Umbilical cord (tissue), 2 donors: ENCODE measurements around the gene APOA4. TPM values are rescaled to one million over a fixed set of nuclear protein-coding genes. Genes with fewer than 3 reads are reported as not detected.
"Not testable (repeated sequence)": the region's sequence is repeated elsewhere in the genome, so short reads cannot be mapped to it uniquely, and the experiment has no call there.

Source experiments
- DNase-seq: peaks from one replicate; pipeline ENCODE4 v3.0.0-alpha.2; 2015; ENCODE audit warnings: low spot score
- total RNA-seq: library from RNA; depleted of rRNA; stranded (reverse); fragments of >200 nt; gene quantifications from one replicate; pipeline ENCODE4 v1.2.3, GENCODE V29; 2014; ENCODE audit warnings: low replicate concordance; ENCODE audit not compliant: insufficient read depth

APOA4 gene
- total RNA-seq, 1 donor from 2014 or later, result 3.4 TPM

DNA sequence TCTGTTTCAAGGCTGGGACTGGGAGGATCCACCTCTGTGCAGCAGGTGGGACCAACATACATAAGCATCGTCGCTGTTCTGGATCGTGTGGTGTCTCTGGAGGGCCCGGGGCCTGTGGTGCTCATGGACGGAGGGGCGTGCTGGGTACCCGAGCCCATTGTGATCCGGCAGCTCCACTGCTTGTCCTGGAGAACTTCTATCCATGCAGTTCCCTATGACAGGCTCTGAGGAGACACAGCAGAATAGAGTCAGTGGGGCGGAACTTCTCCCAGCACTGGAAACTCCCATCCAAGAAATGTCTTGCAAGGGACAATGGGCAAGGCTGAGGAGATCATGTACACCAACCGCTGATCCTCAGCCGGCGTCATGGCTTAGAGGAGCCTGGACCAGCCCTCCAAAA is 26.0 kb upstream of the APOA4 start:
- DNase-seq, result no peak

DNA sequence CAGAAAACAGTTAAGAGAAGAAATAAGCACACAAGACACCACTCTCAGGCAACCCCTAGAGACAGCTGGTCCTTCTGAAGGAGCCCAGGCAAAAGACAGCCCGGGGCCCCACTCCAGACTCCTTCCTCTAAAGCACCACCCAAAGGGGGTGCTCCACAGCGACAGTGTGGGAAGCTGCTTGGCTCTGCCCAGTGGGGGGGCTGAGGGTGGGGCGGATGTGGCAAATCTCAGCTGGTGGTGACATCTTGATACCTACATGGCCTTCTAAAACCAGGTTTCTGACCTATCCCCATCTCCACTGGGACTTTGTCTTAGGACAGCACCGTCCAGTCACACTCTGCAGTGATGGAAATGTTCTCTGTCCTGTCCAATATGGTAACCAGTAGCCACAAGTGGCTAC is 24.5 kb upstream of the APOA4 start:
- DNase-seq, result no peak

DNA sequence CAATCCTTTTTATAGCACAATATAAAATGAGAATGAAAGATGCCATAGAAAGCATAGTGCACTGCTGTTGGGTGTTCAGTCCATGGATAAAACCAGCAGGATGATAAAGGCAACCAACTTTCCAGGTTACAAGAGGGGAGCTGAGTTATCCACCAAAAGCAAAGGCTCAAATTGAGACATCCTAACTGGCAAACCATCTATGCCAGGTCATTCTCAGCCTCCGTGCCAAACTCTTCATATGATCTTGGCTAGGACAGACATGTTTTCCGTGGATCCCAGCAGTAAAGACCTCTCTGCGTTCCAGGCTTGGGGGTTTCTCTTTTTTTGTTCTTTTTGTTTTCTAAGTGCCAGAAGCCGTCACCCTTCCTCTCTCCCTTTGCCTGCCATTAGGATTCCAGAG is 21.6 kb upstream of the APOA4 start:
- DNase-seq, result no peak

DNA sequence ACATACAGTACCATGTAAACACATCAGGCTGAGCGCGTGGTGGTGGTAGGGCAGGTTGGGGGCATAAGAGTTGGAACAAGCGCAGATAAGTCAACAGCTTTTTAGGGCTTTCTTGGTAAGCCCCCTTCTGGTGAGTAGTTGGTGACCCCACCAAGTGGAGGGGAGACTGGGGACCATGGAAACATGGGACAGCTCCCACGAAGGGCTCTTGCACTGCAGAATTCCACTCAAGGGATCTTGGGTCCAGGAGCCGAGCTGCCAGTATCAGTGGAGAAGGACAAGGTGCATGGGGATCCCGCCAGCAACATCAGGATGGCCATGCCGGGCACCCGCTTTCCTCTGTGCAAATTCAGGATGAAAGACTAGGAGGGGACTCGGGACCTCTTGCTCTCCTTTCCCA is 20.6 kb upstream of the APOA4 start:
- DNase-seq, result no peak

DNA sequence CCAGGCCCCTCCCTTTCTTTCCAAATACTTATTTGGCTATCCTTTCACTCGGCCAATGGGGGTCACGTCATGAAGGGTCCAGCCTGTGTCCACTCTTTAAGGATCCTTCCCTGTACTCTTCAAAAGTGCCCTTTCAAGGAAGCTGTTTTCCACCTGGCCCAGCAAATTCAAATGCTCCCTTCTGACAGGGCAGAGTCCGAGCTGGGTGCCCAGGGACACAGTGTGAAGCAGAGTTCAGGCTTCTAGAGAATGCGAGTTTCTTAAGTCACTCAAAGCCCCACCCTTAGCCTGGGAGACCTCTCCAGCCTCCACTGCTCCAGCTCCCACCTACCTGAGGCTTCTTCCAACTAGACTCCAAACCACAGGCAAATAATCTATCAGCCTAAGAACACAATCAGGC is 19.8 kb upstream of the APOA4 start:
- DNase-seq, result no peak

DNA sequence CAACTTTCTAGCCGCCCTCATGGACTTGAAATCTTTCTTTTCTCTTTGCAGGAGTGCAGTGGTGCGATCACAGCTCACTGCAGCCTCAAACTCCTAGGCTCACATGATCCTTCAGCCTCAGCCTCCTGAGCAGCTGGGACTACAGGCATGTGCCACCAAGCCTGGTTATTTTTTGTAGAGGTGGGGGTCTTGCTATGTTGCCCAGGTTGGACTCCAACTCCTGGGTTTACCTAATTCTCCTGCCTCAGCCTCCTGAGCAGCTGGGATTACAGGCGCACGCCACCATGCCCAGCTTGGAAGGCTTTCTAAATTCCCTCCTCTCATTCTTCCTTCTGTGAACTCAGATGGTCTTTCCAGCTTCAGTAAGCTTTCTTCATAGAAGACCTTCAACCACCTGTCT is 19.0 kb upstream of the APOA4 start:
- no peak for DNase-seq

DNA sequence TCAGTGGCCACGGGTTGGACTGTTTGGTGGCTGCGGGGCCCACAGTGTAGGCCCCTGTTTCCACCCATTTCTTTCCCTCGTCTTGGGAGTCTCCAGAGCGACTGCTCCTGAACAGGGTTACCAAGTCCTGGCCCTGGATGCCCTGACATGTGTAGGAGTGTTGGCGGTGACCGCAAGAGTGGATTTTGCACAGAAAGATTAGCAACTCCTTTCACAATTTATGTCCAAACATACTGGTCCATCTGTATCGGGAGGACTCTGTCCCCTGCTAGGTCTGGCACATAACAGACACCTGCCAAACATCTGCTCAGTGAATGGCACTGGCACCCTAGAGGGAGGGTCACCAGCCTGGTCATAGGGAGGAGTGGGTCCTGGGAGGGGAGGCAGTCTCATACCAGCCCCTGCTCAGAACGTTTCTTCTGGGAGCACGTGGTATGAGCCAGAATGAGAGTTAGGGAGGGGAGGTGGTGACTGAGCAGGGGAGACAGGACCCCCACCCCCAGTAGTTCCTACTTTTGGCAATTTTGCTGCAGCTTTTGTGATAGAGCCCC is 17.7 kb upstream of the APOA4 start:
- no peak for DNase-seq

DNA sequence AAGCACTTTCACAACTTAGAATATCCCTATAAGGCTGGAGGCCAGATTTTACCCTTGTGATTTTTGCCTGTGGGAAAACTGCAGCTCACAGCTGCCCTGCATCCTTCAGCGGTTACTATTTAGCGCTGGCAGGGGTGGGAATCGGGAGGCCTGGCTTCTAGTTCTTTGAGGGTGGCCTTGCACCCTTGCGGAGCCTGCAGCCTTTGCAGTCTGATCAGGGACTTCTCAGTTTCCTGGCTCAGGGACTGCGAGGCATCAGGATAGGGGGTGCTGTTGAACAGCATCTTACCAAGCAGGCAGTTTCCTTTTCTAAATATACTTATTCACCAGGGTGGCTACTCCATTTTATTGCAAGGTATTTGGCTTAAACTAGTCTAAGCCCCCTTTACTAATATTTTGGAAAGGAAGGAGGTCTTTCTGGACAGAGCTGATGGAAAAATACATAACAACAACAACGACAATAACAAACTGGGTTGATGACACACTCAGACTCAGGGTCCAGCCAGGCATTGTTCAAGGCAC is 17.2 kb upstream of the APOA4 start:
- DNase-seq, result no peak

DNA sequence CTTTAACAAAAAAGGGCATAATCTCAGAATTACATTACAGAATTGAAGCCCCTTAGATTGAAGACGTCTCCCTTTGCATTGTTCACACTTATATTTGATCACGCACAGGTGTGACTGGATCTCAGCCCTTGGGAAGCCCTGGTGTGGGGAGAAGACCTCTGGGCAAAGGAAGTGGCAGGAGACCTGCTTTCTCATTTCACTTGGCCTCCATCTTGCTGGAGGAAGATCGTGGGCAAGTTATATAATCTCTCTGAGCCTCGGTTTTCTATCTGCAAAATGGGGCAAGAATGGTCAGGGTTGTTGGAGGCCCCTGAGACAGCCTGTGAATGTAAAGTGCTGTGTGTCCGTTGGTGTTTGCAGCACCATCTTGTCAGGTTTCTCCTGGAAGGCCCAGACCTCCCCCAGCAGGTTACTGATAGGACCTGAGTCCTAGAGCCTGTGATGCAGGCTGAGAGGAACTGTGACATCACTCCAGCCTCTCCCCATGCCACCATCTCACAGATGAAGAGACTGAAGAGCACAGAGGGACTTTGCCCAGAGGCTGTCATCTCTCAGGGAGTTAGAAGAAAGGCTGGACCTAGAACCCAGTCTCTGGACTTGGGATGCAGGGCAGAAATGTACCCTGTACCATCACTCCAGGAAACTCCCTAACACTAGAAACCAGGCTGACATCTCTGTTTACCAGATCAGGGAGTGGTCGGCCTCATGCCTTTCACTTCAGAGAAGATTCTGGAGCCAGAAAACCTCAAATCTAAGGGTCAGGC is 15.4 kb upstream of the APOA4 start:
- no peak for DNase-seq

DNA sequence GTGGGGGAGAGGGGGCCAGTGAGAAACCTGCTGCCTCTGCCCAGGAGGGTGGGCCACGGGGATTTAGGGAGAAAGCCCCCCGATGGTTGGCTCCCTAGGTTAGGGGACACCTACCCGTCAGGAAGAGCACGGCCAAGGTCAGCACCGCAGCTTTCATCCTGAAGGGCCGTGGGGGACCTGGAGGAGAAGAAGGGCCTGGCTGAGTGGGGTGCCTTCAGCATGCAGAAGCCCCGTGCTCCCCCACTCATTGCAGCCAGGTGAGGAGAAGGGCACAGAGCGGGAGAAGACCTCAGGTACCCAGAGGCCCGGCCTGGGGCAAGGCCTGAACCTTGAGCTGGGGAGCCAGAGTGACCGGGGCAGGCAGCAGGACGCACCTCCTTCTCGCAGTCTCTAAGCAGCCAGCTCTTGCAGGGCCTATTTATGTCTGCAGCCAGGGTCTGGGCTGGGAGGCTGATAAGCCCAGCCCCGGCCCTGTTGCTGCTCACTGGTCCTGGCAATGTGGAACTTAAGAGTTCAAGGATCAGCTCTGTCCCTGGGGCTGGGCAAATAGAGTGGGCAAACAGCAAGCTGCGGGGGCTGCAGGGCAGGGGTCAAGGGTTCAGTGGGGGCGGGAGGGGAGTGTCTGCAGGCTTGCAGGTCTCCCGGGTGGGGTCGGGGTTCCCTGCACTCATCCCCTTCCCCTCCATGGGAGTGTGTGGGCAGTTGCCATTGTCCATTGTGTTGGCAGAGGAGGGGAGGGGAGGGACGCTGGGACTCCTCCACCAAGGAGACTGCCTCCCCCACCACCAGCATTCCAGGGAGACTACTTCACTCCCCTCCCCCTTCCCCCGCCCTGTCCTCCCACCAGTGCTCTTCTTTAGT is 14.4 kb upstream of the APOA4 start, which contains the start of gene APOA1:
Gene APOA1 (minus strand): TSS at position 392 of the 861 bp plus-strand sequence. CDS start 235 bp downstream, at position 157.
- peak; percentile 32 for DNase-seq

DNA sequence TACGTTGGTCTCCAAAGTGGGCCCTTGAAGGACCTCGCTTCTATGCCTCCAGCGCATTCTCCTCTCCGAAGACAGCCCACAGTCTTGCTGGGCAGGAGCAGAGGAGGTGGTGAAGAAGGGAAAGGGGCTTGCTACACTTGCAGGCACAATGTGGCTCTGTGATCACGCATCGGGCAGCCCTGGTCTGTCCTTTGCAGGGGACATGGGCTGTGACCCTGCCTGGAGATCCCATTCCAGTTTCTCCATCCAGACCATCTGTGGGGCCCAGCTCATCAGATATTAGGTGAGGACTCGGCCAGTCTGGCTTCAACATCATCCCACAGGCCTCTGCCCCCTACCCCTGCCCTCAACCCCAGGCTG is 13.5 kb upstream of the APOA4 start:
- DNase-seq, result no peak

DNA sequence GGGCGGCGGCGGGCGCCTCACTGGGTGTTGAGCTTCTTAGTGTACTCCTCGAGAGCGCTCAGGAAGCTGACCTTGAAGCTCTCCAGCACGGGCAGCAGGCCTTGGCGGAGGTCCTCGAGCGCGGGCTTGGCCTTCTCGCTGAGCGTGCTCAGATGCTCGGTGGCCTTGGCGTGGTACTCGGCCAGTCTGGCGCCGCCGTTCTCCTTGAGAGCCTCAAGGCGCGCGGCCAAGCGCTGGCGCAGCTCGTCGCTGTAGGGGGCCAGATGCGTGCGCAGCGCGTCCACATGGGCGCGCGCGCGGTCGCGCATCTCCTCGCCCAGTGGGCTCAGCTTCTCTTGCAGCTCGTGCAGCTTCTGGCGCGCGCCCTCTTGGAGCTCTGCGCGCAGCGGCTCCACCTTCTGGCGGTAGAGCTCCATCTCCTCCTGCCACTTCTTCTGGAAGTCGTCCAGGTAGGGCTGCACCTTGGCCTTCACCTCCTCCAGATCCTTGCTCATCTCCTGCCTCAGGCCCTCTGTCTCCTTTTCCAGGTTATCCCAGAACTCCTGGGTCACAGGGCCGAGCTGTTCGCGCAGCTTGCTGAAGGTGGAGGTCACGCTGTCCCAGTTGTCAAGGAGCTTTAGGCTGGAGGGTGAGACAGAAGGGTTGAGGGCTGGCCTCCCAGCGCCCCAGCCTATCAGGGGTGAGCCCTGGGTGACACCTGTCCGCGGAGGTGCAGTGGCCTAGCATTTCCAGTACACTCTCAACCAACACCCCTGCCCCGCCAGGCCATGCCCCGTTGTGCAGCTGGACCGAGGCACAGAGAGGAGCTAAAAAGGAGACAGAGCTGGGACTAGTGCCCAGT is 12.9 kb upstream of the APOA4 start:
- peak; percentile 92 for DNase-seq

DNA sequence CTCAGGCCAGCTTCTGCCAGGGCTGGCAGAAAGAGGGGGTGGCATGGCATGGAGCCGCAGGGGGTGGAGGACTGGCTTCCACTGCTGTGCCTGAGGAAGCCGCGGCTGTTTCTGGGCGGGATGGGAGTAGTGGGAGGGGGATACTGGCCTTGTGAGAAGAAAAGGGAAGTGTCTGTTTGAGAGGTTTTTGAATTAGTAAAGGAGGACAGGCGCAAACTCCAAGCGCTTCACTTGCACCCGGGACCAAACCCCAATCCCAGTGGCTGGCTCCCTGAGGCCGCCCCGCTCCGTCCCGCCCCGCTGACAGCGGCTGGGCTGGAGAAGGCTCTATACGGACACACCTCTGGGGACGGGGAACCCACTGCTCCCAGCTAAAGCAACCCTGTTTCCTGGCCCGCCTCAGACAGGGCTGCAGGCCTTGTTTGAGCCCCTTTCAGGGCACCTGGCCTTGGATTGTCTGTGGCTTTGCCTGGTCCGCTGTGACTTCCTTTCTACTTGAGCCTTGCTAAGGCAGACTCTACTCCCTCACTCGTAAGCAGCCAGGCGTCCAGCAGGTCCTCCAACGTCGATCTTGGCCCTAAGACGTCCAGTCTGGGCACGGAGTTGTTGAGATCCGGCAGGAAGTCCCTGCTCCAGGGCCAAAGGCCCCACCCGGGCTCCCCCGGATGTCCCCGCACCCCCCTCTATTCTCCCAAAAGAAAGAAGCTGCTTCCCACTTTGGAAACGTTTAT is 12.1 kb upstream of the APOA4 start:
- DNase-seq, result no peak

DNA sequence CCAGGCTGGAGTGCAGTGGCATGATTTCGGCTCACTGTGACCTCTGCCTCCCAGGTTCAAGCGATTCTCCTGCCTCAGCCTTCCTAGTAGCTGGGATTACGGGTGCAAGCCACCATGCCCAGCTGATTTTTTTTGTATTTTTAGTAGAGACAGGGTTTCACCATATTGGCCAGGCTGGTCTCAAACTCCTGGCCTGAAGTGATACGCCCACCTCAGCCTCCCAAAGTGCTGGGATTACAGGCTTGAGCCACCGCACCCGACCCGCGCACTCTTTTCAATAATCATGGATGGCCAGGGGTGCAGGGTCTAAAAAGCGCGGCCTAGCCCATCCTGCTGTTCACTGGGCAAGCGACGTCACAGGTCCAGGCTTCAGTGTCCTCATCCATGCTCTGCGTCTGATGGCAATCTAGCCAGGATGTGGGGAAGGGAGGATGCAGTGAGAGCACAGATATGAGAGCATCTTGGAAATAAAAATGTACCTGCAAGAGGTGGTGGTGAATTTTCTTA is 11.5 kb upstream of the APOA4 start:
- DNase-seq, result not testable (repeated sequence)

DNA sequence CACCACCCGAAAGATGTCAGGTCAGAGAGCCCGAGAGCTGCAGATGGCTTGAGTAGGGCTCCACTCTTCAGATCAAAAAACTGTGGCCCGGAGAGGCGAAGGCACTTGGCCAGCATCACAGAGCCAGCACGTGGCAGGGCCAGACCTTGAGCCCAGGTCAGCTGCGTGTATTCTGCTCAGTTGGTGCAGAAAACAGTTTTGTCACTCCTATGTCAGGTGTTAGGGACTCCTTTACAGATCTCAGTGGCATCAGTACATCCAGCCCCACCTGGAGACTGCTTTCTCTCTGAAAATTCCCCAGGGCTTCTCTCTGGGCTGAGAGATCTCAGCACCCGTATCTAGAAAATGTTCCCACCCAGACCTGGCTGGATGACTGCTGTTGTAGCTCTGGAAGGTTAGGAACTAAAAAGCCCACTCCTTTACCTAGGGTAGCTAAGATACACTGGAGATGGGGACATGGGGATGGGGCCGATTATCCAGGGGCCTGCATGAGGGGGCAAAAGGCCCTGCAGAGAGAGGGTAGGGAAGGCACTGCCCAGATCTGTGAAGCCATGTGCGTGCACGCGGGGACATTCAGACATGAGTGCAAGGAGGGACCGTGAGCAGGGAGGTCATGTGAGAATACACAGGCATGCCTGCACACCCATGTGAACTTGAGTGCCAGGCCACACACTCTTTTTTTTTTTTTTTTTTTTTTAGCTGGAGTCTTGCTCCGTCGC is 10.9 kb upstream of the APOA4 start:
- no peak for DNase-seq

DNA sequence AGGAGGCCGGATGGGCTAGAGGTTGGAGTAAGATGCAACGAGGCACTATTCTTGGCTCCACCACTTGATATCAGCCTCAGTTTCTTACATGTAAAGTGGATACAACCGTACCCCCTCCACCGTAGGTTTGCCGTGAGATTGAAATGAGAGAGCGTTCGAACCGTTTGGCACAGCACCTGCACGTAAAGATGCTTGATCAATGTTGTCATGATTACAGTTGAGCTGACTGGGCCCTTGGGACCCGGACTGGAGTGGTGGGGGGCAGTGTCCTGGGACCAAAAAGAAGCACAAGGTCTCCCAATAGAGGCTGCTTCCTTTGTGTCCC is 10.3 kb upstream of the APOA4 start:
- DNase-seq, result no peak

DNA sequence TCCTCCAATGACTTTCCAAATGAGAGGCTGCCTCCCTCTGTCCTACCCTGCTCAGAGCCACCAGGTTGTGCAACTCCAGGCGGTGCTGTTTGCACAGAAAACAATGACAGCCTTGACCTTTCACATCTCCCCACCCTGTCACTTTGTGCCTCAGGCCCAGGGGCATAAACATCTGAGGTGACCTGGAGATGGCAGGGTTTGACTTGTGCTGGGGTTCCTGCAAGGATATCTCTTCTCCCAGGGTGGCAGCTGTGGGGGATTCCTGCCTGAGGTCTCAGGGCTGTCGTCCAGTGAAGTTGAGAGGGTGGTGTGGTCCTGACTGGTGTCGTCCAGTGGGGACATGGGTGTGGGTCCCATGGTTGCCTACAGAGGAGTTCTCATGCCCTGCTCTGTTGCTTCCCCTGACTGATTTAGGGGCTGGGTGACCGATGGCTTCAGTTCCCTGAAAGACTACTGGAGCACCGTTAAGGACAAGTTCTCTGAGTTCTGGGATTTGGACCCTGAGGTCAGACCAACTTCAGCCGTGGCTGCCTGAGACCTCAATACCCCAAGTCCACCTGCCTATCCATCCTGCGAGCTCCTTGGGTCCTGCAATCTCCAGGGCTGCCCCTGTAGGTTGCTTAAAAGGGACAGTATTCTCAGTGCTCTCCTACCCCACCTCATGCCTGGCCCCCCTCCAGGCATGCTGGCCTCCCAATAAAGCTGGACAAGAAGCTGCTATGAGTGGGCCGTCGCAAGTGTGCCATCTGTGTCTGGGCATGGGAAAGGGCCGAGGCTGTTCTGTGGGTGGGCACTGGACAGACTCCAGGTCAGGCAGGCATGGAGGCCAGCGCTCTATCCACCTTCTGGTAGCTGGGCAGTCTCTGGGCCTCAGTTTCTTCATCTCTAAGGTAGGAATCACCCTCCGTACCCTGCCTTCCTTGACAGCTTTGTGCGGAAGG is 9.5 kb upstream of the APOA4 start:
- DNase-seq, result no peak

DNA sequence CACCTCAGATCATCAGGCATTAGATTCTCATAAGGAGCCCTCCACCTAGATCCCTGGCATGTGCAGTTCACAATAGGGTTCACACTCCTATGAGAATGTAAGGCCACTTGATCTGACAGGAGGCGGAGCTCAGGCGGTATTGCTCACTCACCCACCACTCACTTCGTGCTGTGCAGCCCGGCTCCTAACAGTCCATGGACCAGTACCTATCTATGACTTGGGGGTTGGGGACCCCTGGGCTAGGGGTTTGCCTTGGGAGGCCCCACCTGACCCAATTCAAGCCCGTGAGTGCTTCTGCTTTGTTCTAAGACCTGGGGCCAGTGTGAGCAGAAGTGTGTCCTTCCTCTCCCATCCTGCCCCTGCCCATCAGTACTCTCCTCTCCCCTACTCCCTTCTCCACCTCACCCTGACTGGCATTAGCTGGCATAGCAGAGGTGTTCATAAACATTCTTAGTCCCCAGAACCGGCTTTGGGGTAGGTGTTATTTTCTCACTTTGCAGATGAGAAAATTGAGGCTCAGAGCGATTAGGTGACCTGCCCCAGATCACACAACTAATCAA is 8.8 kb upstream of the APOA4 start:
- no peak for DNase-seq
